Mesenchymal stem cell (in vitro differentiated cells and primary cell): ENCODE data around the gene TAS2R41.
"Not testable (repeated sequence)": the region's sequence is repeated elsewhere in the genome, so short reads cannot be mapped to it uniquely, and the experiment has no call there.

ENCODE experiments used
- DNase-seq: peaks from one replicate; pipeline ENCODE4 v3.0.0-alpha.2; 2013
- H2AFZ ChIP-seq: one replicate; pipeline ENCODE4 v1.6.1; 2013; ENCODE audit warnings: low read depth, mild to moderate bottlenecking, control low read depth, inconsistent platforms, low read length, moderate library complexity
- H2AK5ac ChIP-seq: 2 replicates; pipeline ENCODE4 v1.6.1; 2013; ENCODE audit warnings: low read length, moderate library complexity, mild to moderate bottlenecking, inconsistent platforms; ENCODE audit not compliant: severe bottlenecking
- H2BK120ac ChIP-seq: one replicate; pipeline ENCODE4 v1.6.1; 2013; ENCODE audit warnings: low read depth, mild to moderate bottlenecking, inconsistent platforms, low read length, moderate library complexity
- H2BK12ac ChIP-seq, 2 experiments: one replicate each; pipeline ENCODE4 v1.6.1; 2013; ENCODE audit warnings: inconsistent platforms in 2 of 2, low read length in 2 of 2, mild to moderate bottlenecking in 2 of 2, moderate library complexity in 2 of 2, control low read depth in 1 of 2
- H2BK15ac ChIP-seq: one replicate; pipeline ENCODE4 v1.6.1; 2013; ENCODE audit warnings: mild to moderate bottlenecking, low read depth, inconsistent platforms; ENCODE audit not compliant: poor library complexity, severe bottlenecking
- H2BK5ac ChIP-seq: 2 replicates; pipeline ENCODE4 v1.6.1; 2013; ENCODE audit warnings: low read depth, mild to moderate bottlenecking, low read length, control low read depth, inconsistent platforms; ENCODE audit not compliant: poor library complexity, severe bottlenecking
- H3K14ac ChIP-seq, 2 experiments: one replicate each; pipeline ENCODE4 v1.6.1; 2013; ENCODE audit warnings: inconsistent platforms in 2 of 2, low read length in 2 of 2, control low read depth in 1 of 2, mild to moderate bottlenecking in 1 of 2, moderate library complexity in 1 of 2
- H3K18ac ChIP-seq, 2 experiments: one replicate each; pipeline ENCODE4 v1.6.1; 2013; ENCODE audit warnings: inconsistent platforms in 2 of 2, low read length in 2 of 2, control low read depth in 1 of 2, low read depth in 1 of 2, mild to moderate bottlenecking in 1 of 2
- H3K23ac ChIP-seq, 2 experiments: one replicate each; pipeline ENCODE4 v1.6.1; 2013; ENCODE audit warnings: inconsistent platforms in 2 of 2, low read length in 2 of 2, mild to moderate bottlenecking in 2 of 2, moderate library complexity in 2 of 2, control low read depth in 1 of 2
- H3K27ac ChIP-seq: 2 replicates; pipeline ENCODE4 v1.5.1; 2013; ENCODE audit warnings: mild to moderate bottlenecking, moderate library complexity, low read length, control low read depth, inconsistent platforms; ENCODE audit not compliant: poor library complexity, severe bottlenecking
- H3K27me3 ChIP-seq, 2 experiments: 2 replicates each; pipeline versions ENCODE4 v1.6.1 to v1.7.0; 2013; ENCODE audit warnings: low read length in 2 of 2, mild to moderate bottlenecking in 2 of 2, moderate library complexity in 2 of 2, control low read depth in 1 of 2, inconsistent platforms in 1 of 2; ENCODE audit not compliant: control insufficient read depth in 1 of 2, insufficient read depth in 1 of 2
- H3K36me3 ChIP-seq, 2 experiments: 2 replicates each; pipeline versions ENCODE4 v1.6.1 to v1.7.0; 2013; ENCODE audit warnings: low read length in 2 of 2, control low read depth in 1 of 2, inconsistent platforms in 1 of 2, low read depth in 1 of 2, mild to moderate bottlenecking in 1 of 2; ENCODE audit not compliant: insufficient read depth in 2 of 2, control insufficient read depth in 1 of 2
- H3K4ac ChIP-seq, 2 experiments: one replicate each; pipeline ENCODE4 v1.6.1; 2013; ENCODE audit warnings: inconsistent platforms in 2 of 2, low read length in 2 of 2, mild to moderate bottlenecking in 2 of 2, moderate library complexity in 2 of 2, control low read depth in 1 of 2, low read depth in 1 of 2
- H3K4me1 ChIP-seq: 2 replicates; pipeline ENCODE4 v1.6.1; 2013; ENCODE audit warnings: low read depth, low read length, control low read depth; ENCODE audit not compliant: control insufficient read depth, insufficient read depth
- H3K4me2 ChIP-seq: 2 replicates; pipeline ENCODE4 v1.6.1; 2013; ENCODE audit warnings: low read length, mild to moderate bottlenecking, inconsistent platforms; ENCODE audit not compliant: poor library complexity, severe bottlenecking
- H3K4me3 ChIP-seq, 2 experiments: 2 replicates each; pipeline versions ENCODE4 v1.5.1 to v1.7.0; 2013; ENCODE audit warnings: low read length in 2 of 2, mild to moderate bottlenecking in 2 of 2, control low read depth in 1 of 2, low read depth in 1 of 2; ENCODE audit not compliant: insufficient read depth in 1 of 2
- H3K79me1 ChIP-seq: replicated peaks from 2 replicates; pipeline ENCODE4 v1.6.1; 2013; ENCODE audit warnings: mild to moderate bottlenecking, control low read depth, low read length, inconsistent platforms; ENCODE audit not compliant: poor library complexity, severe bottlenecking
- H3K9ac ChIP-seq: 2 replicates; pipeline ENCODE4 v1.7.0; 2013; ENCODE audit warnings: mild to moderate bottlenecking, low read length, moderate library complexity
- H3K9me3 ChIP-seq: 2 replicates; pipeline ENCODE4 v1.7.0; 2013; ENCODE audit warnings: mild to moderate bottlenecking, low read length; ENCODE audit not compliant: control insufficient read depth
- H4K8ac ChIP-seq: one replicate; pipeline ENCODE4 v1.6.1; 2013; ENCODE audit warnings: inconsistent platforms, mild to moderate bottlenecking, low read length, moderate library complexity
- H4K91ac ChIP-seq: one replicate; pipeline ENCODE4 v1.6.1; 2013; ENCODE audit warnings: mild to moderate bottlenecking, low read length, inconsistent platforms
- WGBS: methylation state at CpG from one replicate; pipeline ENCODE4 v1.1.7; 2013; ENCODE audit warnings: mixed read lengths; 5-methylcytosine and 5-hydroxymethylcytosine counted together

The TAS2R41 gene

GRCh38 chr7:143486266-143486665, 8.6 kb downstream of the TAS2R41 start:
- not testable (repeated sequence) for H3K27me3 ChIP-seq, H2BK15ac ChIP-seq, H3K4me2 ChIP-seq, H3K23ac ChIP-seq, DNase-seq, H3K4me1 ChIP-seq, H3K4ac ChIP-seq, H4K8ac ChIP-seq, H2BK5ac ChIP-seq, H3K79me1 ChIP-seq, H3K9ac ChIP-seq, H3K18ac ChIP-seq, H2BK120ac ChIP-seq, H2BK12ac ChIP-seq, H3K27ac ChIP-seq, H4K91ac ChIP-seq, H3K36me3 ChIP-seq, H2AK5ac ChIP-seq, H3K4me3 ChIP-seq, H2AFZ ChIP-seq, H3K14ac ChIP-seq, H3K9me3 ChIP-seq
- 91% methylated on average over 3 of the region's 3 CpGs for WGBS

- Histone ChIP-seq H3K79me1 (no peaks in the 10 kb centered on the region), H3K23ac (no peak overlapping the region), H3K4ac (no peak overlapping the region), H2AK5ac (no peak overlapping the region), H3K9me3 (no peaks in the 10 kb centered on the region), H3K36me3 (no peaks in the 10 kb centered on the region), H3K4me1 (no peaks in the 10 kb centered on the region), H3K27me3 (peaks cover 0 to 8% of the 10 kb centered on the region in 2 experiments), H2BK12ac (no peak overlapping the region), H3K14ac (no peak overlapping the region), H3K4me3 (no peak overlapping the region), H2AFZ (no peak overlapping the region), H2BK120ac (no peak overlapping the region), H3K18ac (no peak overlapping the region), H2BK5ac (no peak overlapping the region), H4K91ac (no peak overlapping the region), H3K9ac (peak overlapping the region; percentile 68), H2BK15ac (no peak overlapping the region), H3K27ac (no peak overlapping the region), H4K8ac (no peak overlapping the region), H3K4me2 (no peak overlapping the region)
- DNase-seq, result no peak
- whole genome bisulfite sequencing, result 90% methylated on average over 2 of the region's 2 CpGs
Observed at GRCh38 chr7:143487061-143487460, 9.4 kb downstream of the TAS2R41 start.

GRCh38 chr7:143487566-143487965, 9.9 kb downstream of the TAS2R41 start:
- Histone ChIP-seq H2BK120ac (no peak overlapping the region), H3K27ac (no peak overlapping the region), H3K23ac (no peak overlapping the region), H3K4me1 (no peaks in the 10 kb centered on the region), H3K4me3 (no peak overlapping the region), H3K4me2 (no peak overlapping the region), H2AK5ac (no peak overlapping the region), H2BK12ac (no peak overlapping the region), H3K9ac (peak overlapping the region; percentile 68), H3K79me1 (no peaks in the 10 kb centered on the region), H2AFZ (peak overlapping the region; percentile 19), H3K27me3 (peaks cover 0 to 8% of the 10 kb centered on the region in 2 experiments), H3K14ac (no peak overlapping the region), H2BK15ac (no peak overlapping the region), H3K9me3 (no peaks in the 10 kb centered on the region), H3K36me3 (no peaks in the 10 kb centered on the region), H4K8ac (no peak overlapping the region), H3K18ac (no peak overlapping the region), H3K4ac (no peak overlapping the region), H4K91ac (no peak overlapping the region), H2BK5ac (no peak overlapping the region)
- DNase-seq, result peak; percentile 66
- WGBS, result 82% methylated on average over 5 of the region's 5 CpGs

- 100% methylated on average over 1 of the region's 1 CpG for WGBS
- no peak overlapping the region for H2BK5ac ChIP-seq
- peak; percentile 44 for DNase-seq
Observed at GRCh38 chr7:143490717-143491306, 13.1 kb downstream of the TAS2R41 start.

More at GRCh38 chr7:143490717-143491306, 13.1 kb downstream of the TAS2R41 start:
- Histone ChIP-seq H3K18ac (peak overlapping the region in 1 of 2 experiments; percentile 37), H2BK12ac (peak overlapping the region; percentile 15 to 49), H2BK15ac (peak overlapping the region; percentile 92), H3K27ac (no peak overlapping the region), H4K8ac (peak overlapping the region; percentile 30), H3K4me1 (no peaks in the 10 kb centered on the region), H3K4me2 (no peak overlapping the region), H3K14ac (no peak overlapping the region), H3K4me3 (no peak overlapping the region), H3K9ac (peak overlapping the region; percentile 34), H3K79me1 (no peaks in the 10 kb centered on the region), H2BK120ac (no peak overlapping the region), H3K9me3 (no peaks in the 10 kb centered on the region), H3K4ac (no peak overlapping the region), H3K23ac (no peak overlapping the region), H2AFZ (no peak overlapping the region), H3K36me3 (no peaks in the 10 kb centered on the region), H2AK5ac (no peak overlapping the region), H3K27me3 (peaks cover 0 to 8% of the 10 kb centered on the region in 2 experiments), H4K91ac (peak overlapping the region; percentile 39)
